ENCODE data around the gene NLRP1.

NLRP1 gene

DNA sequence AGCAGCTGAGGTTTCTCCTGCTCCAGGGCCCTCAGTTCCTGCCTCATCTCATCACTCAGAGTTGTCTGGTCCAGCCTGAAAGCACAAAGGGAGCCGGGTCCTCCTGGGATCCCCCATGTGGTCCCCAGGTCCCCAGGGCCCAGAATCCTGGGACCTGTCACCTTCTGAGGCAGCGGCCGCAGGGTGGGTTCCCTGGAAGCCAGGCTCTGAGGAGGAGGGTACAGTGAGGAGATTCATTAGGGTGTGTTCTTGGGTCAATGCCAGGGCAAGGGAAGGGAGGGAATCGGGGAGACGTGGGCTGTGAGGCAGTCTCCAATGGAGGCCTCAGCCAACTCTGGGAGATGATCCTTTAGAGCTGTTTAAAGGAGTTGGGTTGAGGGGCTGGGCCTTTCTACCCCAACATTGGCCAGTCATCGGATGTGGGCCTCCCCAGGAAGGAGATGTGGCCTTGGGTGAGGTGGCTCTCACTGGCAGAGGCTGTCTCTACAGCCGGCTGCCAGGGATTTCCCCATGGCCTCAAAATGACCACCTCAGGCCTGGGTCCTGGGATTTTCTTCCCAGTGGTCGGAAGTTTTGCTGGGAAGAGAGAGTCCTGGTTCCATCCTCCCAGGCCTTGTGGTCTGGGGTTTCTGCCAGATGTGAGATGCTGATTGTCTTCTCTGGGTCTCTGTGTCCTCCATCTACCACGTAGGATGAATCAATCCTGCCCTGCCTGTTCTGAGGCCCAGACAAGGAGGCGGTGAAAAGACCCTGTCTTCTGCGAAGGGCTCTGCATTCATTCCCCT, 47.3 kb downstream of the NLRP1 start:
- no peak overlapping the region for H3K4me3 ChIP-seq (ENCODE audit: low read length in 2 of 2)
- no peaks in the 10 kb centered on the region for H3K27me3 ChIP-seq (ENCODE audit: control insufficient read depth in 2 of 2, insufficient read depth in 2 of 2, low read length in 2 of 2)
- no peaks in the 10 kb centered on the region for H3K9me3 ChIP-seq (ENCODE audit: control insufficient read depth in 2 of 2, low read length in 2 of 2)
- no peaks in the 10 kb centered on the region for H3K4me1 ChIP-seq (ENCODE audit: control insufficient read depth in 2 of 2, insufficient read depth in 2 of 2, low read length in 2 of 2)
- H3K36me3 ChIP-seq (ENCODE audit: control insufficient read depth in 2 of 2, insufficient read depth in 2 of 2, low read length in 2 of 2) = peaks cover 5 to 17% of the 10 kb centered on the region in 2 donors
- no peak overlapping the region for H3K9ac ChIP-seq (ENCODE audit: low read depth in 1 of 2, low read length in 2 of 2)
- H3K27ac ChIP-seq (ENCODE audit: low read depth in 2 of 2, low read length in 2 of 2) = no peak overlapping the region

DNA sequence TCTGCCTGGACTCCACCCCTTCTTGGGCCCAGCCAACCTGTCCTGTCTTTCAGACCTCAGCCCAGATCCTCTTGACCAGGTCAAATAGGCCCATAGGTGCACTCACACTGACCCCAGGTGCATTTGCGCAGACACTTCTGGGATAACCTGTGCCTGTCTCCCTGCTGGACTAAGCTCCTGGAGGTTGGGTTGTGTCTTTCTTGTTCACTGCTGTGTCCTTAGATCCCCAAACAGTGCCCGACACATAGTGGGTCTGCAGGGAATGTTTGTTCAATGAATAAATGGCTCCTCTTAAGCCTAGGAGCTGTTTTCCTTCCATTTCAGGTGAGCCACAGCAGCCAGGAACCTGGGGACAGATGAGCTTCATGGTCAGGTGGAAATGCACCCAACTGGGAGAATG, 48.9 kb downstream of the NLRP1 start:
- Histone ChIP-seq H3K4me3 (ENCODE audit: low read length in 2 of 2) (no peak overlapping the region), H3K9me3 (ENCODE audit: control insufficient read depth in 2 of 2, low read length in 2 of 2) (no peaks in the 10 kb centered on the region), H3K27ac (ENCODE audit: low read depth in 2 of 2, low read length in 2 of 2) (no peak overlapping the region), H3K36me3 (ENCODE audit: control insufficient read depth in 2 of 2, insufficient read depth in 2 of 2, low read length in 2 of 2) (peaks cover under 1 to 14% of the 10 kb centered on the region in 2 donors), H3K9ac (ENCODE audit: low read depth in 1 of 2, low read length in 2 of 2) (no peak overlapping the region), H3K27me3 (ENCODE audit: control insufficient read depth in 2 of 2, insufficient read depth in 2 of 2, low read length in 2 of 2) (no peaks in the 10 kb centered on the region), H3K4me1 (ENCODE audit: control insufficient read depth in 2 of 2, insufficient read depth in 2 of 2, low read length in 2 of 2) (no peaks in the 10 kb centered on the region)

DNA sequence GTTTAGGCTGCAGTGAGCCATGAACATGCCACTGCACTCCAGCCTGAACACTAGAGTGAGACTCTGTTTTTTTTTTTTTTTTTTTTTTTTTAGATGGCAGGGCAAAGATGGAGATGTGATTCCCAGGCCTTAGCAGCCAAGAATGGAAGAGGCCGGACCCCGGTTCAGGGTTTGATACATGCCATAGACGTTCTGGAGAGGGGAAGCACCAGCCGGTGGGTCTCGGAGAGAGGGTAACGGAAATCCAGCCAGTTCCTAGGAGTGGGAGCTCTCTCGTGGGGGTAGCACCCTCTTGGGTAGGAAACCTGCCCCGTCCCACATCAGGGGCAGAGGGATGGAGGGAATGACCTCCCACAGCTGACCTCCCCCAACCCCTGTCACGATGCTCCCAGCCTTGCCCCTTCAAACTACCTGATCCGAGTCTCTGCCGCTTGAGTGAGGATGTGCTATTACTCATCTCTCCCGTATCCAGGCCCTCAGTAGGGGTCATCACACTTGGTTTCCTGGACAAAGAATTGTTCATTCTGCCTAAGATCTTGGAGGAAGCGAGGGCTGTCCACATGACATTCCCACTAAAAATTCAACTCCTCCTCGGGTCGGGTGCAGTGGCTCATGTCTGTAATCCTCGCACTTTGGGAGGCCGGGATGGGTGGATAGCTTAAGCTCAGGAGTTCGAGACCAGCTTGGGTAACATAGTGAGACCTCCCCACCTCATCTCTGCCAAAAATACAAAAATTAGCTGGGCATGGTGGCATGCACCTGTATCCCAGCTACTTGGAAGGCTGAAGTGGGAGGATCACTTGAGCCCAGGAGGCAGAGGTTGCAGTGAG, 50.6 kb downstream of the NLRP1 start:
- Histone ChIP-seq H3K27ac (ENCODE audit: low read depth in 2 of 2, low read length in 2 of 2) (no peak overlapping the region), H3K36me3 (ENCODE audit: control insufficient read depth in 2 of 2, insufficient read depth in 2 of 2, low read length in 2 of 2) (peaks cover 3 to 9% of the 10 kb centered on the region in 2 donors), H3K9me3 (ENCODE audit: control insufficient read depth in 2 of 2, low read length in 2 of 2) (no peaks in the 10 kb centered on the region), H3K9ac (ENCODE audit: low read depth in 1 of 2, low read length in 2 of 2) (no peak overlapping the region), H3K27me3 (ENCODE audit: control insufficient read depth in 2 of 2, insufficient read depth in 2 of 2, low read length in 2 of 2) (no peaks in the 10 kb centered on the region), H3K4me3 (ENCODE audit: low read length in 2 of 2) (no peak overlapping the region), H3K4me1 (ENCODE audit: control insufficient read depth in 2 of 2, insufficient read depth in 2 of 2, low read length in 2 of 2) (no peaks in the 10 kb centered on the region)

DNA sequence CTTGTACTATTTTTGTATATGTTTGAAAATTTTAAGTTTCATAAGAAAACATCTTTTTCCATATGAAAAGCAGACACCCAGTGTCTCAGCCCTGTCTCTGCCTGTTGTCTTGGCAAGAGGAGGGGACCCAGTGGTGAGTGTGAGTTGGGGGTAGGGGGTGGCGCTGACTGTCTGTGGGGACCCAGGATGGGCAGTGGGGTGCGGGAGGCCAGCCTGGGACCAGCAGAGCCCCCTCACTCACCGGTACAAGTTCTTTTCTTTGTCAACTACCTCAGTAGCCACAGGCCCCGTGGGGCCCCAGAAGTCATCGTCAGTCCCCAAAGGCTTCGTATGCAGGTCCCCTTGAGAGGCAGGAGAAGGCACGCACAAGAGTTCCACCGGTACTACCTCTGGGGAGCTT, 51.7 kb downstream of the NLRP1 start:
- Histone ChIP-seq H3K27ac (ENCODE audit: low read depth in 2 of 2, low read length in 2 of 2) (no peak overlapping the region), H3K36me3 (ENCODE audit: control insufficient read depth in 2 of 2, insufficient read depth in 2 of 2, low read length in 2 of 2) (peaks cover 3 to 9% of the 10 kb centered on the region in 2 donors)

DNA sequence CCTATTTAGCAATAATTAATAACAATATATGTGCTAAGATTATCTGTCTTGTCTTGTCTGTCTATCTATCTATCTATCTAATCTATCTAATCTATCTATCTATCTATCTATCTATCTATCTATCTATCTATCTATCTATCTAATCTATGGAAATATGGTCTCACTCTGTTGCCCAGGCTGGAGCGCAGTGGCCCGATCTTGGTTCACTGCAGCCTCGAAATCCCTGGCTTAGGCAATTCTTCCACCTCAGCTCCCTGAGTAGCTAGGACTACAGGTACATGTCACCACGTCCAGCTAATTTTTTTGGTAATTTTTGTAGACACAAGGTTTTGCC, 53.3 kb downstream of the NLRP1 start:
- Histone ChIP-seq H3K9ac (ENCODE audit: low read depth in 1 of 2, low read length in 2 of 2) (no peak overlapping the region), H3K27me3 (ENCODE audit: control insufficient read depth in 2 of 2, insufficient read depth in 2 of 2, low read length in 2 of 2) (no peaks in the 10 kb centered on the region), H3K27ac (ENCODE audit: low read depth in 2 of 2, low read length in 2 of 2) (no peak overlapping the region), H3K4me1 (ENCODE audit: control insufficient read depth in 2 of 2, insufficient read depth in 2 of 2, low read length in 2 of 2) (no peaks in the 10 kb centered on the region), H3K36me3 (ENCODE audit: control insufficient read depth in 2 of 2, insufficient read depth in 2 of 2, low read length in 2 of 2) (peaks cover 3 to 9% of the 10 kb centered on the region in 2 donors), H3K4me3 (ENCODE audit: low read length in 2 of 2) (no peak overlapping the region), H3K9me3 (ENCODE audit: control insufficient read depth in 2 of 2, low read length in 2 of 2) (no peaks in the 10 kb centered on the region)

More for the DNA sequence above, 51.7 kb downstream of the NLRP1 start:
- H3K9me3 ChIP-seq (ENCODE audit: control insufficient read depth in 2 of 2, low read length in 2 of 2) = no peaks in the 10 kb centered on the region
- H3K4me1 ChIP-seq (ENCODE audit: control insufficient read depth in 2 of 2, insufficient read depth in 2 of 2, low read length in 2 of 2) = no peaks in the 10 kb centered on the region
- no peak overlapping the region for H3K4me3 ChIP-seq (ENCODE audit: low read length in 2 of 2)
- no peaks in the 10 kb centered on the region for H3K27me3 ChIP-seq (ENCODE audit: control insufficient read depth in 2 of 2, insufficient read depth in 2 of 2, low read length in 2 of 2)
- H3K9ac ChIP-seq (ENCODE audit: low read depth in 1 of 2, low read length in 2 of 2) = no peak overlapping the region

DNA sequence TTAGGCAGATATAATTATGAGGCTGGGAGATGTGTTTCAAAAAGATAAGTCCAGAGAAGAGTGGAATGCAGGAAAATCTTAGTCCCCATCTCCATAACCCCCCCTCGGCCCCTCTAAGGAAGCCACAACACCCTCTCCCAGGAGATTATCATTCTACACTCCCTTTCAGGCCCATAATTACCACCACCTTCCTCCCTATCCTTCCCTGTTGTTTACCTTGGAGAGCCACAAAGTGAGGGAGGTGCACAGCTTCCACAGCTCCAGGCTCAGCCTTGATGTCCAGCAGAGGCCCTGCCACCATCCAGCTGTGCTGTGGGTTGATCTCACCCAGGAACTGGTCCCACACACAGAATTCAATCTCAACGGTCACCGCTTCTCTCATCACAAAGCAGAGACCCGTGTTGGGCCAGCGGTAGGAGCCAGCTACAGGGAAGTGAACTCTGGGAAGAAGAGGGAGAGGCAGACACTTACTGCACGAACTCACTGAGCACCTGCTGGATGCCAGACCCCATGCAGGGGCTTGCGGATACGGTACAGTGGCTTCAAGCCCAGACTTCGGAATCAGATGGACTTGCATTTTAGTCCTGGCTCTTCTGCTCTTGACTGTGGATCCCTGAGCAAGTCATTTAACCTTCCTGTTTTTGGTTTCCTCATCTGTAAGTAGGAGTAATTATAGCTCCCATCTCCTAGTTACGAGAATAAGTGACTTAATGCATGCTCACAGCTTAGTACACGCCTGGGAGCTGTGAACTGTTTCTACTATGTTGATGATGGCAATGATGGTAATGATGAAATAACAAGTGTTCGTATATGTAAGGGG, 53.8 kb downstream of the NLRP1 start:
- no peaks in the 10 kb centered on the region for H3K4me1 ChIP-seq (ENCODE audit: control insufficient read depth in 2 of 2, insufficient read depth in 2 of 2, low read length in 2 of 2)
- H3K36me3 ChIP-seq (ENCODE audit: control insufficient read depth in 2 of 2, insufficient read depth in 2 of 2, low read length in 2 of 2) = peaks cover 3 to 5% of the 10 kb centered on the region in 2 donors
- H3K27ac ChIP-seq (ENCODE audit: low read depth in 2 of 2, low read length in 2 of 2) = no peak overlapping the region
- no peaks in the 10 kb centered on the region for H3K27me3 ChIP-seq (ENCODE audit: control insufficient read depth in 2 of 2, insufficient read depth in 2 of 2, low read length in 2 of 2)
- H3K9me3 ChIP-seq (ENCODE audit: control insufficient read depth in 2 of 2, low read length in 2 of 2) = no peaks in the 10 kb centered on the region
- H3K9ac ChIP-seq (ENCODE audit: low read depth in 1 of 2, low read length in 2 of 2) = no peak overlapping the region
- H3K4me3 ChIP-seq (ENCODE audit: low read length in 2 of 2) = no peak overlapping the region

DNA sequence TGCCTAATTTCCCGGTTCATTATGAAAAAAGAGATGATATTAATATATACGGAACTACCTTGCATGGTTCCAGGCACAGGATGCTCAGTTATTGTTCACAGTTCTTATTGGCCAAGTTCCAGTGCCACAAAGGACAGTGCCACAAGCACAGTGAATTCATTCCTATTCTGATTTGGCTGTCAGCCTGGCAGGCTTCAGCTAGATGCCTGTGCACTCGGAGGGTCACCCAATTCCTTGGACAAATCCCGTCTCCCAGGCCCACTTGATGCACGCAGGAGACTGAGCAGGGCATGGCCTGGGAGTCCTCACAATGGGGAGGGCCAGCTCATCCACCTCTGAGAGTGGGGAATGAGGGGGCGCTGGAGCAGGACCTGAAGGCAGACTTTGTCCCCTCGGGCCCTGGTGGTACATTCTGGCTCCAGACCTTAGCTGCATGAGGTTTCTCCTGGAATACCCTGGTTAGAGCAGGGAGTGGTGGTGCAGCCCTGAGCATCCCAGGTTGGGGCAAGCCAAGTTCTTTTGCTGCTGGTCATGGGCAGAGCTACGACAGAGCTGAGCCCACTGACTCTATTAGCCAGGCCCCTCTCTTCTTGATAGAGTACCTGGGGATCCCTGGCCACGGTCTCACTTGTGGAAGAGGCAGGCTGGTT, 56.6 kb downstream of the NLRP1 start:
- Histone ChIP-seq H3K27ac (ENCODE audit: low read depth in 2 of 2, low read length in 2 of 2) (no peak overlapping the region), H3K9me3 (ENCODE audit: control insufficient read depth in 2 of 2, low read length in 2 of 2) (no peaks in the 10 kb centered on the region), H3K9ac (ENCODE audit: low read depth in 1 of 2, low read length in 2 of 2) (no peak overlapping the region), H3K36me3 (ENCODE audit: control insufficient read depth in 2 of 2, insufficient read depth in 2 of 2, low read length in 2 of 2) (peaks cover 3 to 5% of the 10 kb centered on the region in 2 donors), H3K27me3 (ENCODE audit: control insufficient read depth in 2 of 2, insufficient read depth in 2 of 2, low read length in 2 of 2) (no peaks in the 10 kb centered on the region), H3K4me3 (ENCODE audit: low read length in 2 of 2) (no peak overlapping the region), H3K4me1 (ENCODE audit: control insufficient read depth in 2 of 2, insufficient read depth in 2 of 2, low read length in 2 of 2) (no peaks in the 10 kb centered on the region)

DNA sequence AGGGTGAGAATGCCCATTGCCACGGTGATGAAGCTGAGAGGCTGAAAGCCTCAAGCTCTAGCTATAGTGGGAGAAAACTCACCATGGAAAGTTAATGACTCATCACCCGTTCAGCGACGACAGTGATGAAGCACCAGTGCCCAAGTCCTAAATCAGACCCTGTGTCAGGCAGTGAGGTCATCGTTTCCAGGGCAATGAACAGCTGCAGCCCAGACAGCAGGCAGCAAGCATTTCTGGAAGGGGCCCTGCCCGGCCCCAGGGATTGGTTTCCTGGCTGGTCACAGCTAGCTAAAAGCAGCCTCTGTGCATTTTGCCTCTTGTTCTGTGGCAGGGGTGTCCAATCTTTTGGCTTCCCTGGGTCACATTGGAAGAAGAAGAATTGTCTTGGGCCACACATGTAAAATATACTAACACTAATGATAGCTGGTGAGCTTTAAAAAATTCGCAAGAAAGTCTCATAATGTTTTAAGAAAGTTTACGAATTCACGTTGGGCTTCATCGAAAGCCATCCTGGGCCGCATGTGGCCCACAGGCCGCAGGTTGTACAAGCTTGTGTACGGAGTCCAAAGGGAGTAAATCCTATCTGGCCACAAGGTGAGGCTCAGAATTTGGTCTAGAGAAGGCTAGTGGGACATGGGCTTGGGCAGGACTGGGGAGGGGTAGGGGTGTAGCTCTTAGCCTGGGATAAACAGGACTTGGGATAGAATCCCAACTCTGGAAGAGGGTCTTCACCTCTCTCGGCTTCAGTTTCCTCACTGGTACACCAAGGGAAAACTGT, 57.3 kb downstream of the NLRP1 start:
- Histone ChIP-seq H3K4me1 (ENCODE audit: control insufficient read depth in 2 of 2, insufficient read depth in 2 of 2, low read length in 2 of 2) (no peaks in the 10 kb centered on the region), H3K27me3 (ENCODE audit: control insufficient read depth in 2 of 2, insufficient read depth in 2 of 2, low read length in 2 of 2) (no peaks in the 10 kb centered on the region), H3K9me3 (ENCODE audit: control insufficient read depth in 2 of 2, low read length in 2 of 2) (no peaks in the 10 kb centered on the region), H3K36me3 (ENCODE audit: control insufficient read depth in 2 of 2, insufficient read depth in 2 of 2, low read length in 2 of 2) (peaks cover 3% of the 10 kb centered on the region in 2 donors), H3K27ac (ENCODE audit: low read depth in 2 of 2, low read length in 2 of 2) (peak overlapping the region in 1 of 2 donors; percentile 38), H3K4me3 (ENCODE audit: low read length in 2 of 2) (no peak overlapping the region), H3K9ac (ENCODE audit: low read depth in 1 of 2, low read length in 2 of 2) (no peak overlapping the region)

DNA sequence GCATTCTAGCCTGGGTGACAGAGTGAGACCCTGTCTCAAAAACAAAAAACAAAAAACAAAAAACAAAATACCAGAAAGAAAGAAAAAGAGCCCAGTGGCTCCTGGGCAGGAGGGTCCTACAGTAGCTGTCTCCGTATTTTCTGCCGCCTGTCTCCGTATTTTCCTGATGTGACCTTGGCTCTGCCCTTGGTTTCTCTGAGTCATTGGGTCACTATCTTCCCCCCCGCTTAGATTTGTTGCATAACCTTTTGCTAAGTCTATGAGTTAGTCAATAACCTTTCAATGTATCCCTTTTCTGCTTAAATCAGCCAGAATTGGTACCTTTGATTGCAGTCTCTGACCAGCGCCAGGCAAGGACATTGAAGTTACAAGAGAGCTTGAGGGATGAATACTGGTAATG, 61.1 kb downstream of the NLRP1 start:
- H3K9ac ChIP-seq (ENCODE audit: low read depth in 1 of 2, low read length in 2 of 2) = no peak overlapping the region
- no peaks in the 10 kb centered on the region for H3K27me3 ChIP-seq (ENCODE audit: control insufficient read depth in 2 of 2, insufficient read depth in 2 of 2, low read length in 2 of 2)
- no peaks in the 10 kb centered on the region for H3K9me3 ChIP-seq (ENCODE audit: control insufficient read depth in 2 of 2, low read length in 2 of 2)
- no peaks in the 10 kb centered on the region for H3K4me1 ChIP-seq (ENCODE audit: control insufficient read depth in 2 of 2, insufficient read depth in 2 of 2, low read length in 2 of 2)
- H3K36me3 ChIP-seq (ENCODE audit: control insufficient read depth in 2 of 2, insufficient read depth in 2 of 2, low read length in 2 of 2) = peaks cover 0 to 3% of the 10 kb centered on the region in 2 donors
- H3K27ac ChIP-seq (ENCODE audit: low read depth in 2 of 2, low read length in 2 of 2) = no peak overlapping the region
- H3K4me3 ChIP-seq (ENCODE audit: low read length in 2 of 2) = no peak overlapping the region
